SU-DHL-6 (cell line): ENCODE measurements around the gene GPR87.

ENCODE experiments used
- EZH2phosphoT487 ChIP-seq: fragments of 200-600 bp; sonication (generic), shearing (Covaris generic); conservative IDR thresholded peaks from 2 replicates; pipeline ENCODE4 v1.6.1; 2018; ENCODE audit warnings: mild to moderate bottlenecking, antibody characterized with exemption, low read length, moderate library complexity, mixed read lengths
- TF ChIP-seq, protein P1 (sequence below): fragments of 200-600 bp; sonication (generic); IDR thresholded peaks from one replicate; pipeline ENCODE4 v1.5.1; 2017; ENCODE audit warnings: antibody characterized with exemption, mild to moderate bottlenecking, low read length, moderate library complexity; ENCODE audit not compliant: insufficient read depth, poor library complexity, severe bottlenecking

DNA sequence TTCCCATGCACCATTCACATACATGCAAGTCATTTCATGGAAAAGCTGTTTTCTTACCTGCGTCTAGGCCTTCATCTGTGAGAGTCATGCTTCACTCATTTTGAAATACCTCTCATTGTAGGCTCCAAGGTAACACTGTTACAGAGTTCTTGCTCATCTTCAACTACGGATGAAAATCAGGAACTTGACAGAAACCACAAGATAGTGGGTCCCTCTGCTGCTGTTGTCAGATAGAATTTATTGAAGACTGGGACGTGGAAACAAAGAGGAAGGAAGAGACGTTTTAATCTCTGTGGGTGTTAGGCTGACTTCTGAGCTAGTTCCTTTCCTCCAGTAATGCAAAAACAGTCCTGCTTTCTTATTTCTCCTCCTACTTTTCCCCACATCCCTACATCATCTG is 38.4 kb downstream of the GPR87 start, which contains the start of gene P2RY14:
- TF ChIP-seq, protein P1, sequence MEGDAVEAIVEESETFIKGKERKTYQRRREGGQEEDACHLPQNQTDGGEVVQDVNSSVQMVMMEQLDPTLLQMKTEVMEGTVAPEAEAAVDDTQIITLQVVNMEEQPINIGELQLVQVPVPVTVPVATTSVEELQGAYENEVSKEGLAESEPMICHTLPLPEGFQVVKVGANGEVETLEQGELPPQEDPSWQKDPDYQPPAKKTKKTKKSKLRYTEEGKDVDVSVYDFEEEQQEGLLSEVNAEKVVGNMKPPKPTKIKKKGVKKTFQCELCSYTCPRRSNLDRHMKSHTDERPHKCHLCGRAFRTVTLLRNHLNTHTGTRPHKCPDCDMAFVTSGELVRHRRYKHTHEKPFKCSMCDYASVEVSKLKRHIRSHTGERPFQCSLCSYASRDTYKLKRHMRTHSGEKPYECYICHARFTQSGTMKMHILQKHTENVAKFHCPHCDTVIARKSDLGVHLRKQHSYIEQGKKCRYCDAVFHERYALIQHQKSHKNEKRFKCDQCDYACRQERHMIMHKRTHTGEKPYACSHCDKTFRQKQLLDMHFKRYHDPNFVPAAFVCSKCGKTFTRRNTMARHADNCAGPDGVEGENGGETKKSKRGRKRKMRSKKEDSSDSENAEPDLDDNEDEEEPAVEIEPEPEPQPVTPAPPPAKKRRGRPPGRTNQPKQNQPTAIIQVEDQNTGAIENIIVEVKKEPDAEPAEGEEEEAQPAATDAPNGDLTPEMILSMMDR: no peak
- TF ChIP-seq EZH2phosphoT487: no peak
